ENCODE measurements around the gene BIRC7.
A peak's percentile ranks its signal among the peaks of the same experiment; 100 is the strongest.

BIRC7 gene

DNA sequence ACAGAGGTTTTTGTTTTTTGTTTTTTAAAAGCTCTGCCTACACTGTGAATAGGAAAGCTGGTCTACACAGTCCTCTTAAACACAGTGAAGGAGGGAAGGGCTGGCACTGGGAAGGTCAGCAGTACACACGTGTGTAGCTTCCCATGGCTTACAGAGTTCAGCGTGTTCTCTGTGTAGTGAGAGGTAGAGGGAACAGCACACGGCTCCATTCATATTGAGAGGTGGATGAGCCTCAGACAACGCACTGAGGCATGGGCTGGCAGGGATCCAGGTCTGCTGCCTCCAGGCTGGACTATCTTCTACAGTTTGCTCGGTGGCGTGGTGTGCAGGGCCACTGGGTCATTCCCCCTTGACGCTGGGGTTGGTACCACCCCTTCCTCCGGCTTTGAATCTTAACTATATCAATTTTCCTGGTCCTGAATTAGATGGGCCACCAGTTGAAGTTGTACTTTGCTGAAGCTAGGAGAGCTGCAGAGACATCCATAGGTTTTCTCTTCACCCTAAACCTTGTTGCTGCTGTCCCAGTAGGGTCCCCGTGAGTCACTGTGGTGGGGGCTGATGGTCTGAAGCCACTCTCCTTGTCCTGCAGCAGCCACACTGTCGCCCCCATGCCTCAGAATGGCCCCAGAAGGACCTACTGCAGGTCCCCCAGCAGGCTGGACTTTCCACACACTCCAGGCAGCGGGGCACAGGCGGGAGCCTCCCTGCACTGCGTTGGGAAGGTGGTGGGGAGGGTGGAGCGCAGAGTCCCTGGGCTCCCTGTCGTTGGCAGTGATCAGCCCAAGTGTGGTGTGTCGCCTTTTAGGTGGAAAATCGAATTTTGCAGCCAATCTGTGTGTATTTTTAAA is 38.9 kb downstream of the BIRC7 start:
- no peaks in the 10 kb centered on the region for H3K27me3 ChIP-seq (replicated peaks)
- in situ Hi-C loops (cut with HindIII; ENCODE audit: low pct_ligation_motif_present, low sequenced_read_pairs): no loop called here
- H3K4me3 ChIP-seq (ENCODE audit: low read depth, low read length): peak overlapping the region; percentile 94
- peaks cover 50% of the 10 kb centered on the region for H3K36me3 ChIP-seq (replicated peaks)
- TF ChIP-seq, protein P1, sequence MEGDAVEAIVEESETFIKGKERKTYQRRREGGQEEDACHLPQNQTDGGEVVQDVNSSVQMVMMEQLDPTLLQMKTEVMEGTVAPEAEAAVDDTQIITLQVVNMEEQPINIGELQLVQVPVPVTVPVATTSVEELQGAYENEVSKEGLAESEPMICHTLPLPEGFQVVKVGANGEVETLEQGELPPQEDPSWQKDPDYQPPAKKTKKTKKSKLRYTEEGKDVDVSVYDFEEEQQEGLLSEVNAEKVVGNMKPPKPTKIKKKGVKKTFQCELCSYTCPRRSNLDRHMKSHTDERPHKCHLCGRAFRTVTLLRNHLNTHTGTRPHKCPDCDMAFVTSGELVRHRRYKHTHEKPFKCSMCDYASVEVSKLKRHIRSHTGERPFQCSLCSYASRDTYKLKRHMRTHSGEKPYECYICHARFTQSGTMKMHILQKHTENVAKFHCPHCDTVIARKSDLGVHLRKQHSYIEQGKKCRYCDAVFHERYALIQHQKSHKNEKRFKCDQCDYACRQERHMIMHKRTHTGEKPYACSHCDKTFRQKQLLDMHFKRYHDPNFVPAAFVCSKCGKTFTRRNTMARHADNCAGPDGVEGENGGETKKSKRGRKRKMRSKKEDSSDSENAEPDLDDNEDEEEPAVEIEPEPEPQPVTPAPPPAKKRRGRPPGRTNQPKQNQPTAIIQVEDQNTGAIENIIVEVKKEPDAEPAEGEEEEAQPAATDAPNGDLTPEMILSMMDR (IDR thresholded peaks at IDR 0.05; ENCODE audit: low read depth, low read length, missing control alignments): no peak
- DNase-seq: no peak
- peak overlapping the region; percentile 33 for H3K27ac ChIP-seq

DNA sequence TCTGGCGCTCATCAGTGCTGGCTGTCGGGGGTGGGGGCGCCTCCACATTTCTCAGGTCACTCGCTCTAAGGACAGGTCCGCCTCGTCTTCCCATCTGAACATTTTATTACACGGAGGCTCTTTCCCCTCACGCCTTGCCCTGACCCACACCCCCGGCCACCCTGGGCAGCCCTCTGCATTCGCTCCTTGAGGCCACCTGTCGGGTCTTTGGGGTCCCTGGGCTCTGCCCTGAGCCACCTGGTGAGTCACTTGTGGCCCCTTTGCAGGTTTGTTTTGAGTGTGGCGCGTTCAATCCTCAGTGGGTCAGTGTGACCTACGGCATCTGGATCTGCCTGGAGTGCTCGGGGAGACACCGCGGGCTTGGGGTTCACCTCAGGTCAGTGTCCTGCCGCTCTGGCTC is 40.1 kb downstream of the BIRC7 start:
- Histone ChIP-seq H3K27ac (no peak overlapping the region), H3K27me3 (replicated peaks) (no peaks in the 10 kb centered on the region), H3K36me3 (replicated peaks) (peaks cover 62% of the 10 kb centered on the region), H3K4me3 (ENCODE audit: low read depth, low read length) (no peak overlapping the region)
- TF ChIP-seq, protein P1 (IDR thresholded peaks at IDR 0.05; ENCODE audit: low read depth, low read length, missing control alignments): no peak
- DNase-seq: no peak
- in situ Hi-C loops (cut with HindIII; ENCODE audit: low pct_ligation_motif_present, low sequenced_read_pairs): no loop called here

DNA sequence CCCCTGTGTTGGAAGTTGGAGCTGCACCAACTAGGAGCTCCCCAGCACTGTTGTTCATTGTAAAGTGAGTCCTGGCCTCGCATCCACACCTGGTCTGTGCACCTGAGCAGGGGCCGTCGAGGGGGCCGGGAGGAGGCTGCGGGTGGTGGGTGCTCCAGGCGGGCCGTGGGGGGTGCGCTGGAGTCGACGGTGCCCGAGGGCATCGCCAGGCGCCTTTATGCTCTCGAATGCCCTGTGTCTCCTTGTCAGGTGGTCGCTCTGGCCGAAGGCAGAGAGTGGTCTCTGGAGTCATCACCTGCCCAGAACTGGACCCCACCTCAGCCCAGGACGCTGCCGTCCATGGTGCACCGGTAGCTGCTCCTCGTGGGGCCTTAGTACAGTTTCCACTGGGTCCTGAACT is 41.3 kb downstream of the BIRC7 start:
- no peak overlapping the region for H3K27ac ChIP-seq
- in situ Hi-C loops (cut with HindIII; ENCODE audit: low pct_ligation_motif_present, low sequenced_read_pairs): no loop called here
- H3K36me3 ChIP-seq (replicated peaks): peaks cover 73% of the 10 kb centered on the region
- no peak overlapping the region for H3K4me3 ChIP-seq (ENCODE audit: low read depth, low read length)
- H3K27me3 ChIP-seq (replicated peaks): no peaks in the 10 kb centered on the region
- DNase-seq: no peak
- TF ChIP-seq, protein P1 (IDR thresholded peaks at IDR 0.05; ENCODE audit: low read depth, low read length, missing control alignments): no peak

DNA sequence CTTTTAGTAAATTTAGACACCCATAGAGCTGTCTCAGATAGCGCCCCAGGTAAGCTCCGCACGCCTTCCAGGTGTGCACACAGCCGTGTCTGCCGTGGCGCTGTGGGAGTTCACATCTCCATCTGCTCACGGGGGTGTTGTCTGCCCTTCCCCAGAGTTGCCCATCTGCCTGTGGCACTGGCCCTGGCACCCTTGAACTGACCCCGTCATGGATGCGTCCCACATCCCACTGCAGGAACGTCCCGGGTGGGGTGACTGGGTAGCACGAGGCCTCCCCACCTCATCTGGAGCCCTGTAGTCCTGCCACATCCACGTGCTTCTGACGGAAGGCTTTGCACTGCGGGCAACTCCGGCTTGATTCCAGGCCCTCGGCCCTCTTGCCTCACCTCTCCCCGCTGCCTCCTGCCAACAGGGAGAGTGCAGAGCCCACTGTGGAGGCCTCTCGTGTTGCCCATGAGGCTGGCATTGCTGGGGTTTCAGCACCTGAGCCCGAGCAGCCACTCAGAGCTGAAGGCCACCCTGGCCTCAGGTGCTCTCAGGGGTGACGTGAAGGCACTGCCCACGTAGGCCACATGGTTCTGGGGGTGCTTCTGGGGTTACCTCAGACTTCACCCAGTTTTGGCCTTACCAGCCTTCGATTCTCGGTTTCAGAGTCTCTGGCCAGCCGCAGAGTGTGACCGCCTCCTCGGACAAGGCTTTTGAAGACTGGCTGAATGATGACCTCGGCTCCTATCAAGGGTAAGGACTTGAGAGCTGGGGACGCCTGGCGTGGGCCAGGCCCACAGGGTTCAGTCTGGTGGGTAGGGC is 42.0 kb downstream of the BIRC7 start:
- H3K36me3 ChIP-seq (replicated peaks): peaks cover 80% of the 10 kb centered on the region
- no peak for DNase-seq
- in situ Hi-C loops (cut with HindIII; ENCODE audit: low pct_ligation_motif_present, low sequenced_read_pairs): no loop called here

DNA sequence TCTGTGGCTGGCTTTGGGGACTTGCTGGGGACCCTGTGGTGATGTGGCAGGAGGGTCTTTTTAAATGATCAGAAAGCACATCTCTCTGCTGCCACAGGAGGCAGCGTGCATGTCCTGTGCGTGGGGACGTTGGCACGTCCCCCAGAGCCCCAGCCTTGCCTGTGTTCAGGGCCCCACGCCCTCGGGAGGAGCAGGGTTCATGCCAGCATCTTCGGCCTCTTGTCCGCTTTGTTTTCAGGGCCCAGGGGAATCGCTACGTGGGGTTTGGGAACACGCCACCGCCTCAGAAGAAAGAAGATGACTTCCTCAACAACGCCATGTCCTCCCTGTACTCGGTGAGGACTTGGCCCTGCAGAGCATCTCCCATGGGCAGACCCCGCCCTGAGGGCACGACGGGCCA is 43.0 kb downstream of the BIRC7 start:
- no peak for DNase-seq
- Histone ChIP-seq H3K27me3 (replicated peaks) (no peaks in the 10 kb centered on the region), H3K4me3 (ENCODE audit: low read depth, low read length) (no peak overlapping the region), H3K36me3 (replicated peaks) (peaks cover 90% of the 10 kb centered on the region), H3K27ac (no peak overlapping the region)
- TF ChIP-seq, protein P1 (IDR thresholded peaks at IDR 0.05; ENCODE audit: low read depth, low read length, missing control alignments): peak; percentile 16
- in situ Hi-C loops (cut with HindIII; ENCODE audit: low pct_ligation_motif_present, low sequenced_read_pairs): no loop called here

More for the DNA sequence above, 42.0 kb downstream of the BIRC7 start:
- Histone ChIP-seq H3K27ac (no peak overlapping the region), H3K27me3 (replicated peaks) (no peaks in the 10 kb centered on the region), H3K4me3 (ENCODE audit: low read depth, low read length) (no peak overlapping the region)
- TF ChIP-seq, protein P1 (IDR thresholded peaks at IDR 0.05; ENCODE audit: low read depth, low read length, missing control alignments): no peak
